ENCODE data around the gene BHLHE40. TPM values are rescaled to one million over a fixed set of nuclear protein-coding genes. Genes with fewer than 3 reads are reported as not detected.

BHLHE40 gene
- total and polyA plus RNA-seq, 3 experiments from 2014 or later, result 24.8 to 180 (median 174) TPM

GRCh38 chr3:4986175-4986781 is 7.0 kb downstream of the BHLHE40 start:
- peaks cover 56 to 80% (median 72%) of the 10 kb centered on the region in 3 donors for H3K4me1 Mint-ChIP-seq
- Histone ChIP-seq H3K4me3 (ENCODE audit: low read length) (peak overlapping the region; percentile 57), H3K36me3 (ENCODE audit: insufficient read depth, low read length) (peaks cover 11% of the 10 kb centered on the region), H3K27ac (ENCODE audit: low read depth, low read length) (peak overlapping the region; percentile 81), H3K4me1 (ENCODE audit: insufficient read depth, low read length) (peaks cover 53% of the 10 kb centered on the region), H3K27me3 (ENCODE audit: insufficient read depth, low read length, poor library complexity, severe bottlenecking) (no peaks in the 10 kb centered on the region), H3K9me3 (ENCODE audit: low read length) (no peaks in the 10 kb centered on the region)
- no peaks in the 10 kb centered on the region for H3K9me3 Mint-ChIP-seq
- peak overlapping the region; percentile 84 to 99 (median 96) for H3K27ac Mint-ChIP-seq
- no peak for DNase-seq
- H3K27me3 Mint-ChIP-seq, result peaks cover 0 to 4% of the 10 kb centered on the region in 2 donors
- ChIA-PET POLR2A (interaction anchor here (0.6 to 1.1 kb wide), 3 partner anchors 9 to 150 kb away, joined by 3 to 4 read pairs (median 3); no protein-coding TSS in a partner anchor), CTCF (interaction anchor here (0.8 to 4.2 kb wide), 7 partner anchors 9 to 275 kb away, joined by 3 to 24 read pairs (median 3); no protein-coding TSS in a partner anchor)
- peaks cover 12 to 26% (median 14%) of the 10 kb centered on the region in 3 donors for H3K36me3 Mint-ChIP-seq
- peak overlapping the region; percentile 84 to 92 (median 85) for H3K4me3 Mint-ChIP-seq

GRCh38 chr3:4986782-4987537 is 7.7 kb downstream of the BHLHE40 start:
- Histone ChIP-seq H3K27me3 (ENCODE audit: insufficient read depth, low read length, poor library complexity, severe bottlenecking) (no peaks in the 10 kb centered on the region), H3K27ac (ENCODE audit: low read depth, low read length) (peak overlapping the region; percentile 81), H3K4me3 (ENCODE audit: low read length) (peak overlapping the region; percentile 57), H3K9me3 (ENCODE audit: low read length) (no peaks in the 10 kb centered on the region), H3K36me3 (ENCODE audit: insufficient read depth, low read length) (peaks cover 11% of the 10 kb centered on the region), H3K4me1 (ENCODE audit: insufficient read depth, low read length) (peaks cover 46% of the 10 kb centered on the region)
- H3K4me1 Mint-ChIP-seq, result peaks cover 49 to 73% (median 65%) of the 10 kb centered on the region in 3 donors
- H3K27ac Mint-ChIP-seq, result peak overlapping the region; percentile 84 to 99 (median 96)
- H3K9me3 Mint-ChIP-seq, result no peaks in the 10 kb centered on the region
- peaks cover 9 to 20% (median 10%) of the 10 kb centered on the region in 3 donors for H3K36me3 Mint-ChIP-seq
- H3K27me3 Mint-ChIP-seq, result peaks cover 0 to 4% of the 10 kb centered on the region in 2 donors
- CTCF ChIA-PET, result interaction anchor here (0.8 to 2.7 kb wide), 7 partner anchors 10 to 153 kb away, joined by 3 to 11 read pairs (median 4); no protein-coding TSS in a partner anchor
- H3K4me3 Mint-ChIP-seq, result peak overlapping the region; percentile 84 to 92 (median 85)
- peak; percentile 49 to 78 (median 72) for DNase-seq
- POLR2A ChIA-PET, result interaction anchor here (0.6 to 1.1 kb wide), 4 partner anchors 8 to 151 kb away, joined by 3 to 5 read pairs (median 4); partner anchors contain the start of gene BHLHE40

GRCh38 chr3:4987538-4988296 is 8.5 kb downstream of the BHLHE40 start:
- H3K27ac Mint-ChIP-seq, result peak overlapping the region; percentile 84 to 99 (median 96)
- peaks cover 44% of the 10 kb centered on the region for H3K4me1 ChIP-seq (ENCODE audit: insufficient read depth, low read length)
- peaks cover 0 to 4% of the 10 kb centered on the region in 2 donors for H3K27me3 Mint-ChIP-seq
- no peaks in the 10 kb centered on the region for H3K9me3 ChIP-seq (ENCODE audit: low read length)
- DNase-seq, result no peak
- peaks cover 7 to 13% (median 9%) of the 10 kb centered on the region in 3 donors for H3K36me3 Mint-ChIP-seq
- H3K27ac ChIP-seq (ENCODE audit: low read depth, low read length), result peak overlapping the region; percentile 81
- no peaks in the 10 kb centered on the region for H3K27me3 ChIP-seq (ENCODE audit: insufficient read depth, low read length, poor library complexity, severe bottlenecking)
- ChIA-PET CTCF (interaction anchor here (1.2 to 2.7 kb wide), 5 partner anchors 11 to 154 kb away, joined by 3 to 11 read pairs (median 4); no protein-coding TSS in a partner anchor), POLR2A (interaction anchor here (0.7 kb wide), 1 partner anchor 9 kb away, joined by 5 read pairs; the partner anchor contains the start of gene BHLHE40)
- H3K9me3 Mint-ChIP-seq, result no peaks in the 10 kb centered on the region
- peaks cover 10% of the 10 kb centered on the region for H3K36me3 ChIP-seq (ENCODE audit: insufficient read depth, low read length)
- H3K4me3 Mint-ChIP-seq, result peak overlapping the region; percentile 84 to 92 (median 85)
- H3K4me1 Mint-ChIP-seq, result peaks cover 44 to 66% (median 58%) of the 10 kb centered on the region in 3 donors
- peak overlapping the region; percentile 57 for H3K4me3 ChIP-seq (ENCODE audit: low read length)

- no peaks in the 10 kb centered on the region for H3K9me3 Mint-ChIP-seq
- ChIA-PET CTCF (interaction anchor here (1.0 kb wide), 1 partner anchor 10 kb away, joined by 3 read pairs; the partner anchor contains the start of gene BHLHE40), POLR2A (no interaction called here)
- peak overlapping the region in 7 of 8 donors; percentile 51 to 94 (median 75) for H3K27ac Mint-ChIP-seq
- H3K27me3 Mint-ChIP-seq, result peaks cover 0 to 3% of the 10 kb centered on the region in 2 donors
- Histone ChIP-seq H3K36me3 (ENCODE audit: insufficient read depth, low read length) (no peaks in the 10 kb centered on the region), H3K4me3 (ENCODE audit: low read length) (no peak overlapping the region), H3K4me1 (ENCODE audit: insufficient read depth, low read length) (peaks cover 29% of the 10 kb centered on the region), H3K27ac (ENCODE audit: low read depth, low read length) (peak overlapping the region; percentile 74), H3K27me3 (ENCODE audit: insufficient read depth, low read length, poor library complexity, severe bottlenecking) (no peaks in the 10 kb centered on the region), H3K9me3 (ENCODE audit: low read length) (no peaks in the 10 kb centered on the region)
- no peaks in the 10 kb centered on the region for H3K36me3 Mint-ChIP-seq
- peaks cover 31 to 51% (median 46%) of the 10 kb centered on the region in 3 donors for H3K4me1 Mint-ChIP-seq
- peak overlapping the region in 3 of 7 donors; percentile 5 to 9 (median 7) for H3K4me3 Mint-ChIP-seq
- DNase-seq, result no peak
Observed at GRCh38 chr3:4988983-4989834, 10.0 kb downstream of the BHLHE40 start.

GRCh38 chr3:4990069-4990468 is 10.8 kb downstream of the BHLHE40 start:
- no peak overlapping the region for H3K4me3 Mint-ChIP-seq
- H3K4me1 Mint-ChIP-seq, result peaks cover 25 to 43% (median 37%) of the 10 kb centered on the region in 3 donors
- DNase-seq, result no peak
- POLR2A ChIA-PET, result no interaction called here
- Histone ChIP-seq H3K36me3 (ENCODE audit: insufficient read depth, low read length) (no peaks in the 10 kb centered on the region), H3K4me1 (ENCODE audit: insufficient read depth, low read length) (peaks cover 23% of the 10 kb centered on the region), H3K4me3 (ENCODE audit: low read length) (no peak overlapping the region), H3K27me3 (ENCODE audit: insufficient read depth, low read length, poor library complexity, severe bottlenecking) (no peaks in the 10 kb centered on the region), H3K27ac (ENCODE audit: low read depth, low read length) (no peak overlapping the region), H3K9me3 (ENCODE audit: low read length) (no peaks in the 10 kb centered on the region)
- peak overlapping the region in 2 of 8 donors; percentile 0 to 80 for H3K27ac Mint-ChIP-seq
- H3K27me3 Mint-ChIP-seq, result peaks cover 0 to 3% of the 10 kb centered on the region in 2 donors
- CTCF ChIA-PET, result no interaction called here
- H3K36me3 Mint-ChIP-seq, result no peaks in the 10 kb centered on the region
- no peaks in the 10 kb centered on the region for H3K9me3 Mint-ChIP-seq

GRCh38 chr3:4992118-4992517 is 12.9 kb downstream of the BHLHE40 start:
- Histone ChIP-seq H3K27ac (ENCODE audit: low read depth, low read length) (no peak overlapping the region), H3K9me3 (ENCODE audit: low read length) (no peaks in the 10 kb centered on the region), H3K4me3 (ENCODE audit: low read length) (no peak overlapping the region), H3K36me3 (ENCODE audit: insufficient read depth, low read length) (no peaks in the 10 kb centered on the region), H3K4me1 (ENCODE audit: insufficient read depth, low read length) (peaks cover 5% of the 10 kb centered on the region), H3K27me3 (ENCODE audit: insufficient read depth, low read length, poor library complexity, severe bottlenecking) (no peaks in the 10 kb centered on the region)
- Mint-ChIP-seq H3K4me3 (no peak overlapping the region), H3K4me1 (peaks cover 10 to 23% (median 17%) of the 10 kb centered on the region in 3 donors), H3K27ac (peak overlapping the region in 1 of 8 donors; percentile 44), H3K27me3 (peaks cover 0 to 7% of the 10 kb centered on the region in 2 donors), H3K36me3 (no peaks in the 10 kb centered on the region), H3K9me3 (no peaks in the 10 kb centered on the region)
- DNase-seq, result no peak
- ChIA-PET POLR2A (interaction anchor here (0.6 kb wide), 1 partner anchor 41 kb away, joined by 7 read pairs; no protein-coding TSS in a partner anchor), CTCF (interaction anchor here (1.1 to 1.4 kb wide), 2 partner anchors 9 to 37 kb away, joined by 3 to 6 read pairs; no protein-coding TSS in a partner anchor)

Data from CD8-positive, alpha-beta memory T cell (primary cell).